ENCODE measurements around the gene MARK4.
"Not testable (repeated sequence)": the region's sequence is repeated elsewhere in the genome, so short reads cannot be mapped to it uniquely, and the experiment has no call there.

Gene MARK4

GRCh38 chr19:45306518-45307027, 55.5 kb downstream of the MARK4 start:
- ATAC-seq: peak; percentile 12; the same call in 2 of the 3 replicates
- TF ChIP-seq ISL1 (CRISPR knock-in tag; IDR thresholded peaks at IDR 0.05) (no peak), SNAI2 (CRISPR knock-in tag; IDR thresholded peaks at IDR 0.05) (no peak), ZNF565 (CRISPR knock-in tag; conservative IDR thresholded peaks at IDR 0.05; ENCODE audit: low read depth) (no peak), ESRRG (CRISPR knock-in tag; IDR thresholded peaks at IDR 0.05) (no peak), ZC3H10 (CRISPR knock-in tag; IDR thresholded peaks at IDR 0.05) (no peak)
- TF ChIP-seq, protein P1, sequence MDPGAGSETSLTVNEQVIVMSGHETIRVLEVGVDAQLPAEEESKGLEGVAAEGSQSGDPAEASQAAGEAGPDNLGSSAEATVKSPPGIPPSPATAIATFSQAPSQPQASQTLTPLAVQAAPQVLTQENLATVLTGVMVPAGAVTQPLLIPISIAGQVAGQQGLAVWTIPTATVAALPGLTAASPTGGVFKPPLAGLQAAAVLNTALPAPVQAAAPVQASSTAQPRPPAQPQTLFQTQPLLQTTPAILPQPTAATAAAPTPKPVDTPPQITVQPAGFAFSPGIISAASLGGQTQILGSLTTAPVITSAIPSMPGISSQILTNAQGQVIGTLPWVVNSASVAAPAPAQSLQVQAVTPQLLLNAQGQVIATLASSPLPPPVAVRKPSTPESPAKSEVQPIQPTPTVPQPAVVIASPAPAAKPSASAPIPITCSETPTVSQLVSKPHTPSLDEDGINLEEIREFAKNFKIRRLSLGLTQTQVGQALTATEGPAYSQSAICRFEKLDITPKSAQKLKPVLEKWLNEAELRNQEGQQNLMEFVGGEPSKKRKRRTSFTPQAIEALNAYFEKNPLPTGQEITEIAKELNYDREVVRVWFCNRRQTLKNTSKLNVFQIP (CRISPR knock-in tag; IDR thresholded peaks at IDR 0.05; ENCODE audit: borderline replicate concordance, low read depth): no peak
- TF ChIP-seq, protein P2, sequence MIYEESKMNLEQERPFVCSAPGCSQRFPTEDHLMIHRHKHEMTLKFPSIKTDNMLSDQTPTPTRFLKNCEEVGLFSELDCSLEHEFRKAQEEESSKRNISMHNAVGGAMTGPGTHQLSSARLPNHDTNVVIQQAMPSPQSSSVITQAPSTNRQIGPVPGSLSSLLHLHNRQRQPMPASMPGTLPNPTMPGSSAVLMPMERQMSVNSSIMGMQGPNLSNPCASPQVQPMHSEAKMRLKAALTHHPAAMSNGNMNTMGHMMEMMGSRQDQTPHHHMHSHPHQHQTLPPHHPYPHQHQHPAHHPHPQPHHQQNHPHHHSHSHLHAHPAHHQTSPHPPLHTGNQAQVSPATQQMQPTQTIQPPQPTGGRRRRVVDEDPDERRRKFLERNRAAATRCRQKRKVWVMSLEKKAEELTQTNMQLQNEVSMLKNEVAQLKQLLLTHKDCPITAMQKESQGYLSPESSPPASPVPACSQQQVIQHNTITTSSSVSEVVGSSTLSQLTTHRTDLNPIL (CRISPR knock-in tag; IDR thresholded peaks at IDR 0.05; ENCODE audit: low read depth): no peak

DNA sequence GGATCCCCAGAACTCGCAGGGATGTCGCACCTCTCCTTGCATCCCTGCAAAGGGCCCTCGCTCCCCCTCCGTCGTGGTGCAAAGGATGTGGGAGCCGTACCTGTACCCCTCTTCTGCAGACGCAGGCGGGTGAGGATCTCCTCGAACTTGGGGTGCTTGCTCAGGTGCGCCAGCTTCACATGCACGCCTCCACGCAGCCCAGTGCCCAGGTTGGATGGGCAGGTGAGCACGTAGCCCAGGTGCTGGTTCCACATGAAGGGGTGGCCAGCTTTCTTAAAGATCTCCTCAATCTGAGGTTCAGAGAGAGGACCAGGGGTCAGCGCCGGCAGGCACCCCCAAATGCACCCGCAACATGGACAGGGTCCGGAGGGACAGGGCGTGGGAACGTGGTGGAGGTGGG, 56.3 kb downstream of the MARK4 start:
- TF ChIP-seq CSRNP3 (CRISPR knock-in tag; IDR thresholded peaks at IDR 0.05) (no peak), ESRRG (CRISPR knock-in tag; IDR thresholded peaks at IDR 0.05) (no peak), PATZ1 (CRISPR knock-in tag; IDR thresholded peaks at IDR 0.05; ENCODE audit: borderline replicate concordance) (no peak), ZFP30 (CRISPR knock-in tag; IDR thresholded peaks at IDR 0.05) (no peak), ARNTL (CRISPR knock-in tag; IDR thresholded peaks at IDR 0.05; ENCODE audit: borderline replicate concordance, low read depth) (no peak), RARB (CRISPR knock-in tag; IDR thresholded peaks at IDR 0.05) (no peak), ZNF565 (CRISPR knock-in tag; conservative IDR thresholded peaks at IDR 0.05; ENCODE audit: low read depth) (no peak), TCF4 (CRISPR knock-in tag; IDR thresholded peaks at IDR 0.05; ENCODE audit: borderline replicate concordance) (no peak), ZNF8 (CRISPR knock-in tag; IDR thresholded peaks at IDR 0.05) (no peak), ZC3H10 (CRISPR knock-in tag; IDR thresholded peaks at IDR 0.05) (no peak), TSHZ2 (CRISPR knock-in tag; IDR thresholded peaks at IDR 0.05) (no peak)
- ATAC-seq: no peak

DNA sequence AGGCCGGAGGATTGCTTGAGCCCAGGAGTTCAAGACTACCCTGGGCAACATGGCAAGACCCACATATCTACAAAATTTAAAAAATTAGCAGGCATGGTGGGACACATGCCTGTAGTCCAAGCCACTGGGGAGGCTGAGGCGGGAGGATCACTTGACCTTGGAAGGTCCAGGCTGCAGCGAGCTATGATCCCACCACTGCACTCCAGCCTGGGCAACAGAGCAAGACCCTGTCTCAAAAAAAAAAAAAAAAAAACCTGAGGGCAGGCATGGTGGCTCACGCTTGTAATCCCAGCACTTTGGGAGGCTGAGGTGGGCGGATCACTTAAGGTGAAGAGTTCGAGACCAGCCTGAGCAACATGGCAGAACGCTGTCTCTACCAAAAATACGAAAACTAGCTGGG, 58.3 kb downstream of the MARK4 start:
- ATAC-seq: not testable (repeated sequence)

DNA sequence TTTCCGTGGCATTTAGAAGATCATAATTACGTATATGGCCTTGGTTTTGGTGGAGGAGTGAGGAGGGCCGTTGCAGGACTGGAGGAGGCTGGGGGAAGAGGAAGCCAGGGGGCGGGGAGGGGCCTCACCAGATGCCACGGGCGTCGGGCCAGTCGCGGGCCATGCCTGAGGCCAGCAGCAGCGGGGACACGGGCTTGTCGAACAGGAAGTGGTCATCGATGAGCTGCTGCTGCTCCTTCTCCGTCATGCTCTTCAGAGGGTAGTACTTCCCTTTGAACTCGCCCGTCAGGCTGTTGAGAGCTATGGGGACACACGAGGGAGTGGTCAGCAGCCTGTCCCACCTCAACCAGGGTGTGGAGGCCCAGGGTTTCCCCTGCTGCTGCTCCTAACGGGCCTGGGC, 60.5 kb downstream of the MARK4 start:
- no peak for ATAC-seq
- TF ChIP-seq SNAI2 (CRISPR knock-in tag; IDR thresholded peaks at IDR 0.05) (no peak), GLIS3 (CRISPR knock-in tag; IDR thresholded peaks at IDR 0.05) (no peak), TCF4 (CRISPR knock-in tag; IDR thresholded peaks at IDR 0.05; ENCODE audit: borderline replicate concordance) (no peak), TSHZ2 (CRISPR knock-in tag; IDR thresholded peaks at IDR 0.05) (no peak), ZFP3 (CRISPR knock-in tag; IDR thresholded peaks at IDR 0.05) (no peak), ZFP30 (CRISPR knock-in tag; IDR thresholded peaks at IDR 0.05) (no peak), ISL1 (CRISPR knock-in tag; IDR thresholded peaks at IDR 0.05) (no peak), CSRNP3 (CRISPR knock-in tag; IDR thresholded peaks at IDR 0.05) (no peak), ESRRG (CRISPR knock-in tag; IDR thresholded peaks at IDR 0.05) (no peak), ZNF8 (CRISPR knock-in tag; IDR thresholded peaks at IDR 0.05) (no peak), PATZ1 (CRISPR knock-in tag; IDR thresholded peaks at IDR 0.05; ENCODE audit: borderline replicate concordance) (no peak)
